ENCODE measurements around the gene KATNBL1. TPM values are rescaled to one million over a fixed set of nuclear protein-coding genes. Genes with fewer than 3 reads are reported as not detected.

The KATNBL1 gene
- total and polyA plus RNA-seq, 2 experiments from 2014 or later, result 68.2 to 96.1 TPM

DNA sequence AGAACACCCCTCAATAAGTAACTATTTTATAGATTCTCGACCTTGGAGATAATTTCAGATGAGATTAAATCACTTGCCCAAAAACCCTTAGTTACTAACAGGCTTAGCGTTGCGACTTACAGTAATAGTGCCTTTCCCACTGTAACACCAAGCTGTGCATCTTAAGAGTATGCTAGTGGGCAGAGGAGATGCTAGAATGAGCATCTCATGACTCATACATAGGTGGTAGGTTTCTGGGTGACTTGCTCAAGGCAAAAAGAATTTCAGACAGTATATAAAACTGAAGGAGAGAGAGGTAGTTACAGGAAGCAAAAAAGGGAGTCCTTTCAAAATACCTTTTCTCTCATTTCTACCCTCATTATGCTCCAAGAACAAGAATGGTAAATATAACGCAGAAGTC, 3.9 kb downstream of the KATNBL1 start (continued):
- TF ChIP-seq, protein P1, sequence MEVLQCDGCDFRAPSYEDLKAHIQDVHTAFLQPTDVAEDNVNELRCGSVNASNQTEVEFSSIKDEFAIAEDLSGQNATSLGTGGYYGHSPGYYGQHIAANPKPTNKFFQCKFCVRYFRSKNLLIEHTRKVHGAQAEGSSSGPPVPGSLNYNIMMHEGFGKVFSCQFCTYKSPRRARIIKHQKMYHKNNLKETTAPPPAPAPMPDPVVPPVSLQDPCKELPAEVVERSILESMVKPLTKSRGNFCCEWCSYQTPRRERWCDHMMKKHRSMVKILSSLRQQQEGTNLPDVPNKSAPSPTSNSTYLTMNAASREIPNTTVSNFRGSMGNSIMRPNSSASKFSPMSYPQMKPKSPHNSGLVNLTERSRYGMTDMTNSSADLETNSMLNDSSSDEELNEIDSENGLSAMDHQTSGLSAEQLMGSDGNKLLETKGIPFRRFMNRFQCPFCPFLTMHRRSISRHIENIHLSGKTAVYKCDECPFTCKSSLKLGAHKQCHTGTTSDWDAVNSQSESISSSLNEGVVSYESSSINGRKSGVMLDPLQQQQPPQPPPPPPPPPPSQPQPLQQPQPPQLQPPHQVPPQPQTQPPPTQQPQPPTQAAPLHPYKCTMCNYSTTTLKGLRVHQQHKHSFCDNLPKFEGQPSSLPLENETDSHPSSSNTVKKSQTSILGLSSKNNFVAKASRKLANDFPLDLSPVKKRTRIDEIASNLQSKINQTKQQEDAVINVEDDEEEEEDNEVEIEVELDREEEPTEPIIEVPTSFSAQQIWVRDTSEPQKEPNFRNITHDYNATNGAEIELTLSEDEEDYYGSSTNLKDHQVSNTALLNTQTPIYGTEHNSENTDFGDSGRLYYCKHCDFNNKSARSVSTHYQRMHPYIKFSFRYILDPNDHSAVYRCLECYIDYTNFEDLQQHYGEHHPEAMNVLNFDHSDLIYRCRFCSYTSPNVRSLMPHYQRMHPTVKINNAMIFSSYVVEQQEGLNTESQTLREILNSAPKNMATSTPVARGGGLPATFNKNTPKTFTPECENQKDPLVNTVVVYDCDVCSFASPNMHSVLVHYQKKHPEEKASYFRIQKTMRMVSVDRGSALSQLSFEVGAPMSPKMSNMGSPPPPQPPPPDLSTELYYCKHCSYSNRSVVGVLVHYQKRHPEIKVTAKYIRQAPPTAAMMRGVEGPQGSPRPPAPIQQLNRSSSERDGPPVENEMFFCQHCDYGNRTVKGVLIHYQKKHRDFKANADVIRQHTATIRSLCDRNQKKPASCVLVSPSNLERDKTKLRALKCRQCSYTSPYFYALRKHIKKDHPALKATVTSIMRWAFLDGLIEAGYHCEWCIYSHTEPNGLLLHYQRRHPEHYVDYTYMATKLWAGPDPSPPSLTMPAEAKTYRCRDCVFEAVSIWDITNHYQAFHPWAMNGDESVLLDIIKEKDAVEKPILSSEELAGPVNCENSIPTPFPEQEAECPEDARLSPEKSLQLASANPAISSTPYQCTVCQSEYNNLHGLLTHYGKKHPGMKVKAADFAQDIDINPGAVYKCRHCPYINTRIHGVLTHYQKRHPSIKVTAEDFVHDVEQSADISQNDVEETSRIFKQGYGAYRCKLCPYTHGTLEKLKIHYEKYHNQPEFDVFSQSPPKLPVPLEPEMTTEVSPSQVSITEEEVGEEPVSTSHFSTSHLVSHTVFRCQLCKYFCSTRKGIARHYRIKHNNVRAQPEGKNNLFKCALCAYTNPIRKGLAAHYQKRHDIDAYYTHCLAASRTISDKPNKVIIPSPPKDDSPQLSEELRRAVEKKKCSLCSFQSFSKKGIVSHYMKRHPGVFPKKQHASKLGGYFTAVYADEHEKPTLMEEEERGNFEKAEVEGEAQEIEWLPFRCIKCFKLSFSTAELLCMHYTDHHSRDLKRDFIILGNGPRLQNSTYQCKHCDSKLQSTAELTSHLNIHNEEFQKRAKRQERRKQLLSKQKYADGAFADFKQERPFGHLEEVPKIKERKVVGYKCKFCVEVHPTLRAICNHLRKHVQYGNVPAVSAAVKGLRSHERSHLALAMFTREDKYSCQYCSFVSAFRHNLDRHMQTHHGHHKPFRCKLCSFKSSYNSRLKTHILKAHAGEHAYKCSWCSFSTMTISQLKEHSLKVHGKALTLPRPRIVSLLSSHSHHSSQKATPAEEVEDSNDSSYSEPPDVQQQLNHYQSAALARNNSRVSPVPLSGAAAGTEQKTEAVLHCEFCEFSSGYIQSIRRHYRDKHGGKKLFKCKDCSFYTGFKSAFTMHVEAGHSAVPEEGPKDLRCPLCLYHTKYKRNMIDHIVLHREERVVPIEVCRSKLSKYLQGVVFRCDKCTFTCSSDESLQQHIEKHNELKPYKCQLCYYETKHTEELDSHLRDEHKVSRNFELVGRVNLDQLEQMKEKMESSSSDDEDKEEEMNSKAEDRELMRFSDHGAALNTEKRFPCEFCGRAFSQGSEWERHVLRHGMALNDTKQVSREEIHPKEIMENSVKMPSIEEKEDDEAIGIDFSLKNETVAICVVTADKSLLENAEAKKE (CRISPR knock-in tag; IDR thresholded peaks at IDR 0.05), result no peak
- TF ChIP-seq CREB1 (CRISPR knock-in tag; IDR thresholded peaks at IDR 0.05; ENCODE audit: low read depth) (no peak), EZH2 (IDR thresholded peaks at IDR 0.05; ENCODE audit: low read depth, unreplicated experiment) (no peak)
- TF ChIP-seq, protein P2, sequence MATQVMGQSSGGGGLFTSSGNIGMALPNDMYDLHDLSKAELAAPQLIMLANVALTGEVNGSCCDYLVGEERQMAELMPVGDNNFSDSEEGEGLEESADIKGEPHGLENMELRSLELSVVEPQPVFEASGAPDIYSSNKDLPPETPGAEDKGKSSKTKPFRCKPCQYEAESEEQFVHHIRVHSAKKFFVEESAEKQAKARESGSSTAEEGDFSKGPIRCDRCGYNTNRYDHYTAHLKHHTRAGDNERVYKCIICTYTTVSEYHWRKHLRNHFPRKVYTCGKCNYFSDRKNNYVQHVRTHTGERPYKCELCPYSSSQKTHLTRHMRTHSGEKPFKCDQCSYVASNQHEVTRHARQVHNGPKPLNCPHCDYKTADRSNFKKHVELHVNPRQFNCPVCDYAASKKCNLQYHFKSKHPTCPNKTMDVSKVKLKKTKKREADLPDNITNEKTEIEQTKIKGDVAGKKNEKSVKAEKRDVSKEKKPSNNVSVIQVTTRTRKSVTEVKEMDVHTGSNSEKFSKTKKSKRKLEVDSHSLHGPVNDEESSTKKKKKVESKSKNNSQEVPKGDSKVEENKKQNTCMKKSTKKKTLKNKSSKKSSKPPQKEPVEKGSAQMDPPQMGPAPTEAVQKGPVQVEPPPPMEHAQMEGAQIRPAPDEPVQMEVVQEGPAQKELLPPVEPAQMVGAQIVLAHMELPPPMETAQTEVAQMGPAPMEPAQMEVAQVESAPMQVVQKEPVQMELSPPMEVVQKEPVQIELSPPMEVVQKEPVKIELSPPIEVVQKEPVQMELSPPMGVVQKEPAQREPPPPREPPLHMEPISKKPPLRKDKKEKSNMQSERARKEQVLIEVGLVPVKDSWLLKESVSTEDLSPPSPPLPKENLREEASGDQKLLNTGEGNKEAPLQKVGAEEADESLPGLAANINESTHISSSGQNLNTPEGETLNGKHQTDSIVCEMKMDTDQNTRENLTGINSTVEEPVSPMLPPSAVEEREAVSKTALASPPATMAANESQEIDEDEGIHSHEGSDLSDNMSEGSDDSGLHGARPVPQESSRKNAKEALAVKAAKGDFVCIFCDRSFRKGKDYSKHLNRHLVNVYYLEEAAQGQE (IDR thresholded peaks at IDR 0.05; ENCODE audit: unreplicated experiment), result no peak

DNA sequence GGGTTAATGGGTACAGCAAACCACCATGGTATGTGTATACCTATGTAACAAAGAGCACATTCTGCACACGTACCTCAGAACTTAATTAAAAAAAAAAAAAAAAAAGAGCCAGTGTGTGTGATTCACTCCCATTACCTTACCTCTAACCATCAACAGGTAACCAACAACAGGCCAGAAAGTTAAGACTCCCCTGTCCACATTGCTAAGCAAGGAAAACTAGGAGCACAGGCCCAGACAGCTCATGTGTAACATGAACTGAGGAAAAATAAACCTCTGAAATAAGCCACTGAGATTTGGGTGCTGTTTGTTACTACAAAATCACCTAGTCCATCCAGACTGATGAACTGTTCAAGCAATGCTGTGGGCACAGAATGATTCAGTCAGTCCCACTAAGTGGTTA, 6.0 kb downstream of the KATNBL1 start:
- Histone ChIP-seq H3K27me3 (ENCODE audit: insufficient read depth) (no peaks in the 10 kb centered on the region), H3K4me2 (no peak overlapping the region), H3F3A (replicated peaks; ENCODE audit: low read depth) (no peaks in the 10 kb centered on the region), H2AFZ (no peak overlapping the region), H3K9me2 (ENCODE audit: insufficient read depth) (no peaks in the 10 kb centered on the region), H3K79me2 (replicated peaks; ENCODE audit: insufficient read depth) (peaks cover 100% of the 10 kb centered on the region), H3K4me1 (ENCODE audit: insufficient read depth) (peaks cover 11% of the 10 kb centered on the region; the same call in 1 of the 2 replicates), H4K20me1 (replicated peaks; ENCODE audit: insufficient read depth) (peaks cover 25% of the 10 kb centered on the region), H3K4me3 (no peak overlapping the region), H3K27ac (ENCODE audit: low read depth) (no peak overlapping the region), H3K36me3 (ENCODE audit: insufficient read depth) (no peaks in the 10 kb centered on the region)
- DNase-seq (ENCODE audit: low spot score) (no peak), ATAC-seq (no peak)
- Mint-ChIP-seq H3K9me3 (peaks cover 10% of the 10 kb centered on the region; the same call in 2 of the 3 replicates), H3K27ac (no peak overlapping the region), H3K4me3 (no peak overlapping the region), H3K27me3 (ENCODE audit: insufficient read depth, low read depth, poor library complexity) (peaks cover 2% of the 10 kb centered on the region), H3K36me3 (ENCODE audit: low read depth) (peaks cover 38% of the 10 kb centered on the region), H3K4me1 (peaks cover 7% of the 10 kb centered on the region; the same call in 1 of the 3 replicates)
- no peak for TF ChIP-seq CREB1 (CRISPR knock-in tag; IDR thresholded peaks at IDR 0.05; ENCODE audit: low read depth)
- TF ChIP-seq, protein P2 (IDR thresholded peaks at IDR 0.05; ENCODE audit: unreplicated experiment), result no peak
- no peak for TF ChIP-seq EZH2phosphoT487 (IDR thresholded peaks at IDR 0.05; ENCODE audit: unreplicated experiment)
